H9 (cell line): ENCODE results near the gene HTR3D. TPM values are rescaled to one million over a fixed set of nuclear protein-coding genes. Genes with fewer than 3 reads are reported as not detected.

ENCODE experiments used
- DNase-seq: peaks from one replicate; pipeline ENCODE4 v3.0.0-alpha.2; 2017
- H2AFZ ChIP-seq: one replicate; pipeline ENCODE4 v1.6.1; 2013; ENCODE audit warnings: mild to moderate bottlenecking, low read length, control low read depth, moderate library complexity
- H2AK5ac ChIP-seq: 2 replicates; pipeline ENCODE4 v1.6.1; 2013; ENCODE audit warnings: low read length, control low read depth, mixed read lengths; ENCODE audit not compliant: insufficient read length
- H2BK120ac ChIP-seq: one replicate; pipeline ENCODE4 v1.6.1; 2013; ENCODE audit warnings: low read depth, mild to moderate bottlenecking, low read length, control low read depth, inconsistent platforms; ENCODE audit not compliant: poor library complexity, severe bottlenecking
- H2BK12ac ChIP-seq: 2 replicates; pipeline ENCODE4 v1.6.1; 2013; ENCODE audit warnings: low read length, control low read depth, mixed read lengths, low read depth; ENCODE audit not compliant: insufficient read length
- H2BK15ac ChIP-seq: 2 replicates; pipeline ENCODE4 v1.6.1; 2013; ENCODE audit warnings: low read depth, low read length, control low read depth
- H2BK20ac ChIP-seq: one replicate; pipeline ENCODE4 v1.6.1; 2013; ENCODE audit warnings: low read depth, mild to moderate bottlenecking, low read length, control low read depth, inconsistent platforms; ENCODE audit not compliant: poor library complexity, severe bottlenecking
- H2BK5ac ChIP-seq: 2 replicates; pipeline ENCODE4 v1.6.1; 2013; ENCODE audit warnings: low read length, control low read depth, mixed read lengths; ENCODE audit not compliant: insufficient read length
- H3K14ac ChIP-seq: 2 replicates; pipeline ENCODE4 v1.6.1; 2013; ENCODE audit warnings: low read length, control low read depth; ENCODE audit not compliant: insufficient read depth
- H3K18ac ChIP-seq: 2 replicates; pipeline ENCODE4 v1.6.1; 2013; ENCODE audit warnings: low read depth, mild to moderate bottlenecking, mixed read lengths, low read length, control low read depth; ENCODE audit not compliant: insufficient read length
- H3K23ac ChIP-seq: 2 replicates; pipeline ENCODE4 v1.6.1; 2013; ENCODE audit warnings: low read length, control low read depth, mixed read lengths, low read depth; ENCODE audit not compliant: insufficient read length
- H3K23me2 ChIP-seq: 2 replicates; pipeline ENCODE4 v1.6.1; 2013; ENCODE audit warnings: low read depth, mild to moderate bottlenecking, mixed read lengths, low read length, control low read depth; ENCODE audit not compliant: insufficient read length, poor library complexity, severe bottlenecking
- H3K27ac ChIP-seq: 2 replicates; pipeline ENCODE4 v1.5.1; 2013; ENCODE audit warnings: low read length, control low read depth, mixed read lengths, low read depth; ENCODE audit not compliant: insufficient read length
- H3K27me3 ChIP-seq: 2 replicates; pipeline ENCODE4 v1.6.1; 2013; ENCODE audit warnings: low read length, control low read depth, inconsistent platforms; ENCODE audit not compliant: insufficient read depth
- H3K4ac ChIP-seq: 2 replicates; pipeline ENCODE4 v1.6.1; 2013; ENCODE audit warnings: low read depth, mild to moderate bottlenecking, control low read depth, inconsistent platforms, low read length, moderate library complexity
- H3K4me1 ChIP-seq: 2 replicates; pipeline ENCODE4 v1.6.1; 2013; ENCODE audit warnings: low read length, control low read depth, inconsistent platforms; ENCODE audit not compliant: insufficient read depth
- H3K4me2 ChIP-seq: 2 replicates; pipeline ENCODE4 v1.6.1; 2013; ENCODE audit warnings: low read length, control low read depth, mixed read lengths; ENCODE audit not compliant: insufficient read length, insufficient read depth
- H3K56ac ChIP-seq: 2 replicates; pipeline ENCODE4 v1.6.1; 2013; ENCODE audit warnings: low read depth, mild to moderate bottlenecking, mixed read lengths, low read length, control low read depth; ENCODE audit not compliant: insufficient read length
- H3K79me1 ChIP-seq: 2 replicates; pipeline ENCODE4 v1.6.1; 2013; ENCODE audit warnings: low read depth, mild to moderate bottlenecking, moderate library complexity, low read length, control low read depth, inconsistent platforms; ENCODE audit not compliant: insufficient read depth, poor library complexity, severe bottlenecking
- H3K79me2 ChIP-seq: 2 replicates; pipeline ENCODE4 v1.6.1; 2013; ENCODE audit warnings: low read length, control low read depth, inconsistent platforms; ENCODE audit not compliant: insufficient read depth
- H3K9ac ChIP-seq: 2 replicates; pipeline ENCODE4 v1.6.1; 2013; ENCODE audit warnings: low read length, control low read depth, mixed read lengths; ENCODE audit not compliant: insufficient read length; ENCODE audit errors: extremely low read depth
- H3K9me3 ChIP-seq: one replicate; pipeline ENCODE4 v1.6.1; 2013; ENCODE audit warnings: low read depth, low read length, inconsistent platforms; ENCODE audit not compliant: control insufficient read depth
- H3T11ph ChIP-seq: one replicate; pipeline ENCODE4 v1.6.1; 2013; ENCODE audit warnings: mild to moderate bottlenecking, low read length, control low read depth, inconsistent platforms
- H4K20me1 ChIP-seq: one replicate; pipeline ENCODE4 v1.6.1; 2013; ENCODE audit not compliant: control insufficient read depth, insufficient read length, insufficient read depth
- H4K5ac ChIP-seq: 2 replicates; pipeline ENCODE4 v1.6.1; 2013; ENCODE audit warnings: low read depth, mild to moderate bottlenecking, mixed read lengths, low read length, control low read depth; ENCODE audit not compliant: insufficient read length
- H4K8ac ChIP-seq: replicated peaks from 2 replicates; pipeline ENCODE4 v1.6.1; 2013; ENCODE audit warnings: low read length, control low read depth, mixed read lengths, low read depth; ENCODE audit not compliant: insufficient read length
- H4K91ac ChIP-seq: 2 replicates; pipeline ENCODE4 v1.6.1; 2013; ENCODE audit warnings: low read depth, mild to moderate bottlenecking, moderate library complexity, mixed read lengths, low read length, control low read depth; ENCODE audit not compliant: insufficient read length
- H3K27ac Mint-ChIP-seq, 3 experiments: 2 replicates in 2 of 3; 3 replicates in 1 of 3; pipeline ENCODE4 v1.8.0; 2020 to 2021; ENCODE audit warnings: mixed read lengths in 3 of 3, mild to moderate bottlenecking in 1 of 3, moderate library complexity in 1 of 3
- H3K27me3 Mint-ChIP-seq: 2 replicates; pipeline ENCODE4 v1.8.0; 2021; ENCODE audit warnings: low read depth, mild to moderate bottlenecking, moderate library complexity, mixed read lengths
- H3K36me3 Mint-ChIP-seq, 3 experiments: 2 replicates in 2 of 3; 3 replicates in 1 of 3; pipeline ENCODE4 v1.8.0; 2020 to 2021; ENCODE audit warnings: low read depth in 3 of 3, mixed read lengths in 3 of 3; ENCODE audit not compliant: insufficient read depth in 1 of 3
- H3K4me1 Mint-ChIP-seq, 2 experiments: 2 replicates each; pipeline ENCODE4 v1.8.0; 2020; ENCODE audit warnings: mixed read lengths in 2 of 2
- H3K4me3 Mint-ChIP-seq, 2 experiments: 2 replicates in 1 of 2; 3 replicates in 1 of 2; pipeline ENCODE4 v1.8.0; 2020 to 2021; ENCODE audit warnings: mild to moderate bottlenecking in 2 of 2, mixed read lengths in 2 of 2, moderate library complexity in 1 of 2
- H3K9me3 Mint-ChIP-seq, 2 experiments: 2 replicates in 1 of 2; 3 replicates in 1 of 2; pipeline ENCODE4 v1.8.0; 2020; ENCODE audit warnings: mild to moderate bottlenecking in 2 of 2, mixed read lengths in 2 of 2, moderate library complexity in 1 of 2
- WGBS: extraction: QIAGEN DNeasy Blood & Tissue Kit; methylation state at CpG from one replicate; pipeline ENCODE4 v1.1.7; 2013; ENCODE audit warnings: missing lambda C conversion rate, low lambda C conversion rate, mixed read lengths; ENCODE audit not compliant: insufficient read length; ENCODE audit errors: extremely low coverage; 5-methylcytosine and 5-hydroxymethylcytosine counted together
- total RNA-seq: library from RNA; stranded (reverse); gene quantifications from 2 replicates; pipeline ENCODE4 v1.2.1, GENCODE V29; 2021
- TF ChIP-seq, protein P1 (sequence below): fragments of 200-600 bp; sonication (generic); conservative IDR thresholded peaks from 3 replicates; pipeline ENCODE4 v1.8.0; 2021; ENCODE audit warnings: antibody characterized with exemption, mild to moderate bottlenecking

HTR3D gene
- total RNA-seq, 1 experiment from 2014 or later = not detected

DNA sequence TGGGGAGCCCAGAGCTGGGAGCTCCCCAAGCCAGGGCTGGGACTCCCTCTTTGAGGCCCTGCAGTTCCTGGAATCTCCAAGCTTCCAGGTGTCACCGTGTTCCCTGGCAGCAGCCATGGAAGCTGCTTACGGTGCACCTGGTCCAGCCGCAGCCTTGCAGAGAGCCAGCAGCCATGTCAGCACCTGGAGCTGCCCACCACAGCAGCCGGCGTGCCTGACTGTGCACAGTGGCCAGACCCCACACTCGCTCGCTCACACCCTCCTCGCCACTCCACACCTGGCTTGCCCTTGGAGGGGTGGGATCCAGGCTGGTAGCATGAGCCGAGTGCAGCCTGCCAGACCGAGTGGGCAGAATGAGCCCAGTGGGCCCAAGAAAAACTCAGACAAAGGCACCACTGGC, 50.5 kb downstream of the HTR3D start:
- no CpG with 5 or more reads among the region's 10 CpGs for WGBS
- Histone ChIP-seq H3K4ac (no peak overlapping the region), H3K27ac (no peak overlapping the region), H3K27me3 (no peaks in the 10 kb centered on the region), H4K5ac (no peak overlapping the region), H3K9me3 (no peaks in the 10 kb centered on the region), H3K4me2 (no peak overlapping the region), H3K4me1 (peaks cover 4% of the 10 kb centered on the region; the same call in 1 of the 2 replicates), H3K79me1 (no peaks in the 10 kb centered on the region), H2BK12ac (no peak overlapping the region), H4K8ac (no peak overlapping the region), H3K23me2 (no peaks in the 10 kb centered on the region), H4K20me1 (no peaks in the 10 kb centered on the region), H3K18ac (no peak overlapping the region), H2AK5ac (no peak overlapping the region), H2BK5ac (no peak overlapping the region), H3K23ac (no peak overlapping the region), H3T11ph (no peak overlapping the region), H3K79me2 (no peaks in the 10 kb centered on the region), H2BK120ac (no peak overlapping the region), H3K56ac (no peak overlapping the region), H3K9ac (no peak overlapping the region), H2BK15ac (no peak overlapping the region), H3K14ac (no peak overlapping the region), H2BK20ac (no peak overlapping the region), H4K91ac (no peak overlapping the region), H2AFZ (no peak overlapping the region)
- no peak for DNase-seq
- peaks cover 11 to 14% of the 10 kb centered on the region in 2 experiments for H3K4me1 Mint-ChIP-seq
- H3K27ac Mint-ChIP-seq = no peak overlapping the region
- H3K27me3 Mint-ChIP-seq = no peaks in the 10 kb centered on the region
- TF ChIP-seq, protein P1, sequence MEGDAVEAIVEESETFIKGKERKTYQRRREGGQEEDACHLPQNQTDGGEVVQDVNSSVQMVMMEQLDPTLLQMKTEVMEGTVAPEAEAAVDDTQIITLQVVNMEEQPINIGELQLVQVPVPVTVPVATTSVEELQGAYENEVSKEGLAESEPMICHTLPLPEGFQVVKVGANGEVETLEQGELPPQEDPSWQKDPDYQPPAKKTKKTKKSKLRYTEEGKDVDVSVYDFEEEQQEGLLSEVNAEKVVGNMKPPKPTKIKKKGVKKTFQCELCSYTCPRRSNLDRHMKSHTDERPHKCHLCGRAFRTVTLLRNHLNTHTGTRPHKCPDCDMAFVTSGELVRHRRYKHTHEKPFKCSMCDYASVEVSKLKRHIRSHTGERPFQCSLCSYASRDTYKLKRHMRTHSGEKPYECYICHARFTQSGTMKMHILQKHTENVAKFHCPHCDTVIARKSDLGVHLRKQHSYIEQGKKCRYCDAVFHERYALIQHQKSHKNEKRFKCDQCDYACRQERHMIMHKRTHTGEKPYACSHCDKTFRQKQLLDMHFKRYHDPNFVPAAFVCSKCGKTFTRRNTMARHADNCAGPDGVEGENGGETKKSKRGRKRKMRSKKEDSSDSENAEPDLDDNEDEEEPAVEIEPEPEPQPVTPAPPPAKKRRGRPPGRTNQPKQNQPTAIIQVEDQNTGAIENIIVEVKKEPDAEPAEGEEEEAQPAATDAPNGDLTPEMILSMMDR = no peak
- H3K36me3 Mint-ChIP-seq = no peaks in the 10 kb centered on the region
- H3K9me3 Mint-ChIP-seq = no peaks in the 10 kb centered on the region
- no peak overlapping the region for H3K4me3 Mint-ChIP-seq
